ENCODE measurements around the gene CDK5RAP1. TPM values are rescaled to one million over a fixed set of nuclear protein-coding genes. Genes with fewer than 3 reads are reported as not detected.

The CDK5RAP1 gene, protein sequence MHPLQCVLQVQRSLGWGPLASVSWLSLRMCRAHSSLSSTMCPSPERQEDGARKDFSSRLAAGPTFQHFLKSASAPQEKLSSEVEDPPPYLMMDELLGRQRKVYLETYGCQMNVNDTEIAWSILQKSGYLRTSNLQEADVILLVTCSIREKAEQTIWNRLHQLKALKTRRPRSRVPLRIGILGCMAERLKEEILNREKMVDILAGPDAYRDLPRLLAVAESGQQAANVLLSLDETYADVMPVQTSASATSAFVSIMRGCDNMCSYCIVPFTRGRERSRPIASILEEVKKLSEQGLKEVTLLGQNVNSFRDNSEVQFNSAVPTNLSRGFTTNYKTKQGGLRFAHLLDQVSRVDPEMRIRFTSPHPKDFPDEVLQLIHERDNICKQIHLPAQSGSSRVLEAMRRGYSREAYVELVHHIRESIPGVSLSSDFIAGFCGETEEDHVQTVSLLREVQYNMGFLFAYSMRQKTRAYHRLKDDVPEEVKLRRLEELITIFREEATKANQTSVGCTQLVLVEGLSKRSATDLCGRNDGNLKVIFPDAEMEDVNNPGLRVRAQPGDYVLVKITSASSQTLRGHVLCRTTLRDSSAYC
- total RNA-seq, result 10 to 100 TPM; 23.4 to 23.9 TPM
- polyA plus RNA-seq, result 10 to 100 TPM; 16.8 to 65.7 TPM
- long read RNA-seq, donor 1, transcript CDK5RAP1-202 (14 exons, 2,122 nt), result major isoform, 61 of 95 reads
- long read RNA-seq, donor 1, partial matches to known transcripts, result 11 of 95 reads
- long read RNA-seq, donor 1, other reads (novel, unspliced or antisense), result 22 of 95 reads
- long read RNA-seq, donor 2, partial matches to known transcripts, result 7 of 15 reads
- long read RNA-seq, donor 2, other reads (novel, unspliced or antisense), result 4 of 15 reads

DNA sequence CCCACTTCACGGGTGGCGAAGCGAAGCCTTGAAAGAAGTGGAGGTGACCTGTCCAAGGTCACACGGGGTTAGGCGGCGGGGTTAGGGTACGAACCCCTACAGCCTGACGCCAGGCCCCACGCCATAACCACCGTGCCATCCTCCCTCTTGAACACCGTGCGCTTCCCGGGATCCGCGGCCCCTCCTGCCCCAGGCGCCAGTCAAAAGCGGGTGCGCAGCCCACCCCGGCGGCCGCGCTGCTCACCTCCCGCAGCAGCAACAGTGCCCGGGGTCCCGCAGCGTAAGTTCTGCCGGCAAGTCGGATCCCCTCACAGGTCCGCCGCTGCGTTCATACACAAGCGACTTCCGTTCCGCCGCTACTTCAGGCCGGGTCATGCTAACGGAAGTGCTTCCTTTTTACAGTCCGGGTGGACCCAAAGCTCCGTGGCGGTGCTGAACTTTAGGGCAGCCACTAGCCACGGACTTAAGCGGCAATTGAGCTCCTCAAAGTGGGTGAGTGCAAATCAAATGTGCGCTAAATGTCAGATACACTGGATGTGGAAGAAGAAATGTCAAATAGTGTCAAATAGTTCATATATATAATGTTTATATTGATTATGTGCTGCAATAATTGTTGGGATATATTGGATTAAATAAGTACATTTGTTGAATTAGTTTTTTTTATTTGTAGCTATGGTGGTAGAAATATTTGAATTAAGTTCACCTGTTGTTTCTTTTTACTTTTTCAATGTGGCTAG is at the start of gene CDK5RAP1:
TSS of gene CDK5RAP1 (minus strand) at position 336 of the 737 bp plus-strand sequence. CDS start 4,455 bp downstream, outside the sequence.
- intact Hi-C loops (cut with DNase I), result no loop called here
- Histone ChIP-seq H3K36me3 (ENCODE audit: control insufficient read depth in 1 of 2, insufficient read depth in 2 of 2, low read length in 1 of 2) (no peaks in the 10 kb centered on the region), H3K9me3 (ENCODE audit: control insufficient read depth, low read length) (no peaks in the 10 kb centered on the region), H3K27ac (ENCODE audit: low read depth in 1 of 2, low read length in 2 of 2) (no peak within 1 kb of the TSS), H3K27me3 (ENCODE audit: control insufficient read depth in 1 of 2, insufficient read depth in 2 of 2, low read length in 1 of 2) (no peaks in the 10 kb centered on the region), H3K4me3 (ENCODE audit: low read length in 2 of 2) (peak within 1 kb of the TSS; percentile 36 to 93), H3K4me1 (ENCODE audit: control insufficient read depth in 1 of 2, insufficient read depth in 2 of 2, low read length in 2 of 2) (no peaks in the 10 kb centered on the region)
- ATAC-seq (ENCODE audit: low FRiP score) (peak; percentile 96), DNase-seq (peak; percentile 91 to 93)
- WGBS, 2 donors, result 0% methylated on average over 43 of the region's 43 CpGs

DNA sequence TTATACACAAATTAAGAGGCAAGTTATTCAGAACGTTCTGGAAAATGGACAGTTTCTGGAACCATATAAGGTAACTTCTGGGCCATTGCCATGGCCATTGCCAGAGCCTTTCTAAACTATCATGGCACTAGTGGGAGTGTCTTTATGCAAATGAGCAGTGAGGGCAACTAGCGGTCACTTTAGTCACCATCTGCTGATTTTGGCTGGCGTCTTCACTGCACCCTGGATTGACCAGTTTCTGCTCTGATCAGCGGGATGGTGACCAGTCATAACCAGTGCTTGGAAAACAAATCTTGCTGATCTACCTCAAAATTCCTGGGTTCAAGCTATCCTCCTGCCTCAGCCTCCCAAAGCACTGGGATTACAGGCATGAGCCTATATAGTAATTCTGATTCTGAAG is 49.5 kb upstream of the CDK5RAP1 start:
- no peaks in the 10 kb centered on the region for H3K4me1 ChIP-seq (ENCODE audit: control insufficient read depth in 1 of 2, insufficient read depth in 2 of 2, low read length in 2 of 2)

GRCh38 chr20:33445881-33446625 is 44.7 kb upstream of the CDK5RAP1 start:
- intact Hi-C loops (cut with DNase I), result loop anchor here (10.0 kb wide), 2 partner anchors 109 to 289 kb away; partner anchors contain the start of gene ZNF341 (in 1 of the 2)
- H3K4me3 ChIP-seq (ENCODE audit: low read length in 2 of 2), result no peak overlapping the region
- no peak for DNase-seq
- H3K27me3 ChIP-seq (ENCODE audit: control insufficient read depth in 1 of 2, insufficient read depth in 2 of 2, low read length in 1 of 2), result no peaks in the 10 kb centered on the region
- peaks cover 0 to 2% of the 10 kb centered on the region in 2 donors for H3K4me1 ChIP-seq (ENCODE audit: control insufficient read depth in 1 of 2, insufficient read depth in 2 of 2, low read length in 2 of 2)
- no peak for ATAC-seq (ENCODE audit: low FRiP score)
- no peaks in the 10 kb centered on the region for H3K9me3 ChIP-seq (ENCODE audit: control insufficient read depth, low read length)
- H3K36me3 ChIP-seq (ENCODE audit: control insufficient read depth in 1 of 2, insufficient read depth in 2 of 2, low read length in 1 of 2), result no peaks in the 10 kb centered on the region
- H3K27ac ChIP-seq (ENCODE audit: low read depth in 1 of 2, low read length in 2 of 2), result no peak overlapping the region
- 80 to 84% methylated on average over 4 of the region's 4 CpGs for WGBS, 2 donors

More for the DNA sequence above, 49.5 kb upstream of the CDK5RAP1 start:
- no peak for ATAC-seq (ENCODE audit: low FRiP score)
- Histone ChIP-seq H3K27me3 (ENCODE audit: control insufficient read depth in 1 of 2, insufficient read depth in 2 of 2, low read length in 1 of 2) (no peaks in the 10 kb centered on the region), H3K4me3 (ENCODE audit: low read length in 2 of 2) (no peak overlapping the region), H3K9me3 (ENCODE audit: control insufficient read depth, low read length) (no peaks in the 10 kb centered on the region), H3K27ac (ENCODE audit: low read depth in 1 of 2, low read length in 2 of 2) (no peak overlapping the region), H3K36me3 (ENCODE audit: control insufficient read depth in 1 of 2, insufficient read depth in 2 of 2, low read length in 1 of 2) (no peaks in the 10 kb centered on the region)
- 41 to 43% methylated on average over 4 of the region's 4 CpGs for WGBS, 2 donors
- DNase-seq, result peak in 1 of 2 donors; percentile 56
- intact Hi-C loops (cut with DNase I), result loop anchor here in 1 of 2 donors (5.0 kb wide), 1 partner anchor 39 kb away; no protein-coding TSS in a partner anchor

DNA sequence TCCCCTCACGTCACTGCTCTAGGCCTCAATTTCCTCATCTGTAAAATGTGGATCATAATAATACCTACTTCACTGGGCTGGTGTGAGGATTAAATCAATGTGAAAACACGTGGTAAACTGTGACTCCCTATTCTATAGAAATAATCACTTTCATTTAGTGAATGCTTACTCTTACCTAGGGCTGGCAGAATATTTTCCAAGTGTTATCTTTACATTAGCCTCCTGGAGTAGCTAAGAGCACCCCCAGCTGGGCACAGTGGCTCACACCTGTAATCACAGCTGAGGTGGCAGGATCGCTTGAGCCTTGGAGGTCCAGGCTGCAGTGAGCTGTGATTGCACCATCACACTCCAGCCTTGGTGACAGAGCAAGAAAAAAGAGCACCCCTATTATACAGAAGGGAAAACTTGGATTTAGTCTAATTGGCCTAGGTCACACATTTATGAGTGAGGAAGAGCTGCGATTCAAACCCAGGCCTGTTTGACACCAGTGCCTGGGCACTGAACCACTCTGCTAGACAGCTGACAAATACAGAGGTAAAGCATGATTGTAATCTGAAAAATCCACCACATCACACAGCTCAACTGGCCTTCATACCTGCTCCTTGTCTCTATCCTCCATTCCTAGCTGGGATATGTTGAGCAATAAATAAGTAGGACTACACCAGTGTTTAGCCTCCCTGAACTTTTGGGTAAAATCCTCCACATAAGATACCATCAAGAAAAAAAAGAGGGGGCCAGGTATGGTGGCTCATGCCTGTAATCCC is 43.7 kb upstream of the CDK5RAP1 start:
- WGBS, 2 donors, result 44 to 47% methylated on average over 4 of the region's 4 CpGs
- H3K27ac ChIP-seq (ENCODE audit: low read depth in 1 of 2, low read length in 2 of 2), result peak overlapping the region in 1 of 2 donors; percentile 12
- intact Hi-C loops (cut with DNase I), result loop anchor here (5.0 to 10.0 kb wide), 3 partner anchors 42 to 290 kb away; partner anchors contain the start of gene ZNF341 (in 1 of the 2)

DNA sequence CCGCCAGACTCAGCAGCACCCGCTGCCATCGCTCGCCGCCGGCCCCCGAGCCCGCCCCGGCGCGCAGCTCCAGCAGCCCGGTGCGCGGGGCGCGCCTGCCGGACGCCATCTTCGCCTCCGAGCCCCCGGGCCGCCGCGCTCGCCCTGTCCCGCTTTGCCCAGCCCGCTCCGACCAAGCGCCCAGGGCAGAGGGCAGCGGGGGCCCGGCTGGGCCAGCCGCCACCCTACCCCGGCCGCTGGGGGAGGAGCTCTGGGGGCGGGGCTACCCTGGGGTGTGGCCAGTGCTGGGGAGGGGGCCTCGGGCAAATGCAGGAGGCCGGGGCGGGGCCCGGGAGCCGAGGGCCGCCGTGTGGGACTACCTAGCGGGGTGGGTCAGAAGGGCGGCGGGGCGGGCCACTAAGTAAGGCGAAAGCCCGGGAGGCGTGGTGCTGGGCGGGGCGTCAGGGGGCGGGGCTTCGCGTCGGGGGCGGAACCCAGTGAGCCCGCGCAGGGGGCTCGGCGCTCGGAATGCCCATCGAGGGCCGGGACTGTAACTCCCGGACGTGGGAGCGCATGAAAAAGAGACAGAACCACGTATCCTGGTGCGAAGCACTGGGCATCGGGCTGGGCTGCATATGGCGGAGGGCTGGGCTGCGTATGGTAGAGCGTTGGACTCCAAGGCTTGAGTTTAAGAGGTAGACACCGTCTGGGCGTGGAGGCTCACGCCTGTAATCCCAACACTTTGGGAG is 42.4 kb upstream of the CDK5RAP1 start, which contains the start of gene SNTA1:
TSS of gene SNTA1 (minus strand) at position 252 of the 728 bp plus-strand sequence. CDS start at position 109, 143 bp downstream.
- H3K4me3 ChIP-seq (ENCODE audit: low read length in 2 of 2), result peak within 1 kb of the TSS; percentile 54 to 84
- ATAC-seq (ENCODE audit: low FRiP score) (peak; percentile 95), DNase-seq (peak; percentile 96 to 97)
- H3K27ac ChIP-seq (ENCODE audit: low read depth in 1 of 2, low read length in 2 of 2), result peak within 1 kb of the TSS; percentile 46 to 73
- H3K36me3 ChIP-seq (ENCODE audit: control insufficient read depth in 1 of 2, insufficient read depth in 2 of 2, low read length in 1 of 2), result no peaks in the 10 kb centered on the region
- peaks cover 0 to 2% of the 10 kb centered on the region in 2 donors for H3K4me1 ChIP-seq (ENCODE audit: control insufficient read depth in 1 of 2, insufficient read depth in 2 of 2, low read length in 2 of 2)
- H3K27me3 ChIP-seq (ENCODE audit: control insufficient read depth in 1 of 2, insufficient read depth in 2 of 2, low read length in 1 of 2), result no peaks in the 10 kb centered on the region
- no peaks in the 10 kb centered on the region for H3K9me3 ChIP-seq (ENCODE audit: control insufficient read depth, low read length)
- WGBS, 2 donors, result 0 to 1% methylated on average over 56 to 75 of the region's 75 CpGs
- intact Hi-C loops (cut with DNase I), result loop anchor here (2.0 to 10.0 kb wide), 4 partner anchors 25 to 291 kb away; partner anchors contain the start of gene ZNF341 (in 1 of the 2)

More for the DNA sequence above, 43.7 kb upstream of the CDK5RAP1 start:
- Histone ChIP-seq H3K4me1 (ENCODE audit: control insufficient read depth in 1 of 2, insufficient read depth in 2 of 2, low read length in 2 of 2) (peaks cover 0 to 2% of the 10 kb centered on the region in 2 donors), H3K4me3 (ENCODE audit: low read length in 2 of 2) (no peak overlapping the region), H3K9me3 (ENCODE audit: control insufficient read depth, low read length) (no peaks in the 10 kb centered on the region), H3K36me3 (ENCODE audit: control insufficient read depth in 1 of 2, insufficient read depth in 2 of 2, low read length in 1 of 2) (no peaks in the 10 kb centered on the region), H3K27me3 (ENCODE audit: control insufficient read depth in 1 of 2, insufficient read depth in 2 of 2, low read length in 1 of 2) (no peaks in the 10 kb centered on the region)
- DNase-seq (no peak), ATAC-seq (ENCODE audit: low FRiP score) (no peak)

GRCh38 chr20:33443006-33443511 is 41.7 kb upstream of the CDK5RAP1 start:
- H3K4me1 ChIP-seq (ENCODE audit: control insufficient read depth in 1 of 2, insufficient read depth in 2 of 2, low read length in 2 of 2), result peaks cover 0 to 2% of the 10 kb centered on the region in 2 donors
- H3K4me3 ChIP-seq (ENCODE audit: low read length in 2 of 2), result peak overlapping the region; percentile 54 to 84
- no peaks in the 10 kb centered on the region for H3K9me3 ChIP-seq (ENCODE audit: control insufficient read depth, low read length)
- DNase-seq, result peak; percentile 60 to 84
- no peaks in the 10 kb centered on the region for H3K27me3 ChIP-seq (ENCODE audit: control insufficient read depth in 1 of 2, insufficient read depth in 2 of 2, low read length in 1 of 2)
- peak overlapping the region; percentile 46 to 62 for H3K27ac ChIP-seq (ENCODE audit: low read depth in 1 of 2, low read length in 2 of 2)
- ATAC-seq (ENCODE audit: low FRiP score), result peak; percentile 1
- intact Hi-C loops (cut with DNase I), result loop anchor here (2.0 to 10.0 kb wide), 4 partner anchors 24 to 292 kb away; partner anchors contain the start of gene ZNF341 (in 1 of the 2)
- H3K36me3 ChIP-seq (ENCODE audit: control insufficient read depth in 1 of 2, insufficient read depth in 2 of 2, low read length in 1 of 2), result no peaks in the 10 kb centered on the region
- 1% methylated on average over 37 to 45 of the region's 45 CpGs for WGBS, 2 donors
